OCI-M1 (cell line): Measurements from ENCODE around the gene IP6K1.
"Not testable (repeated sequence)": the region's sequence is repeated elsewhere in the genome, so short reads cannot be mapped to it uniquely, and the experiment has no call there.

Source experiments
- DNase-seq: peaks from one replicate; lab custom pipeline; 2025; lab: John Stamatoyannopoulos, UW

Gene IP6K1

DNA sequence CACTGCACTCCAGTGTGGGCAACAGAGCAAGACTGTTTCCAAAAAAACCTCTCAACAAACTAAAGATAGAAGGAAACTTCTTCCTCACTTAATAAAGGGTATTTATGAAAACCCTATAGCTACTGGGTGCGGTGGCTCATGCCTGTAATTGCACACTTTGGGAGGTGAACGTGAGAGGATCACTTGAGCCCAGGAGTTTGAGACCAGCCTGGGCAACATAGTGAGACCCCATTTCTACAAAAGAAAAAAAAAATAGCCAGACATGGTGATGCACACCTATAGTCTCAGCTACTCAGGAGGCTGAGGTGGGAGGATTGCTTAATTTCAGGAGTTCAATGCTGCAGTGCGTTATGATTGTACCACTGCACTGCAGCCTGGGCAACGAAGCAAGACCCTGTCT lies 22.4 kb downstream of the IP6K1 start:
- DNase-seq, result no peak

DNA sequence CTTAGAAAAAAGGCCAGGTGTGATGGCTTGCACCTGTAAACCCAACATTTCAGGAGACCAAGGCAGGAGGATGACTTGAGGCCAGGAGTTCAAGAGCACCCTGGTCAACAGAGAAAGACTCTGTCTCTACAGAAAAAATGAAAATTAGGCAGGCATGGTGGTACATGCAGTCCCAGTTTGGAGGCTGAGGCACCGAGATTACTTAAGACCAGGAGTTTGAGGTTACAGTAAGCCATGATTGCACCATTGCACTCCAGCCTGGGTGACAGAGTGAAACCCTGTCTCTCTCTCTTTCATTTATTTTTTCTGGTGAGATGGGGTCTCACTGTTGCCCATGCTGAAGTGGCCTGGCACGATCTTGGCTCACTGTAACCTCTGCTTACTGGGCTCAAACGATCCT lies 24.7 kb downstream of the IP6K1 start:
- DNase-seq, result no peak

DNA sequence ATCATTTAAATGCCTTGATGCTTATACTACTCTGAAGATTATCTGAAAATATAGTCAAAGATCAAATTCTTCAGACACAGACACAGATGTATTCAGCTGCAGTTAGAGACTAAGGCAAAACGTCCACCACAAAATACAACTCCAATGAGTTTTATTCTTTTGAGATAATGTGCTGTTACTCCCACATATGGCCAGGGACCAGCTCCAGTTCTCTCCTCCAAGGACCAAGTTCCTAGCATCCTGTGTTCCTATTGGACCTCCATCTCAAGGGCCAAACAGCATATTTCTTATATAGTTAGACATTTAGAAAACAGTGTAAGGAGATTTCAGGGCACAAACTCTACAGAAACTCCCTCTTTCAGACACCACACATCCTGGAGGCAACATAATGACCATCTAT lies 27.1 kb downstream of the IP6K1 start:
- no peak for DNase-seq

DNA sequence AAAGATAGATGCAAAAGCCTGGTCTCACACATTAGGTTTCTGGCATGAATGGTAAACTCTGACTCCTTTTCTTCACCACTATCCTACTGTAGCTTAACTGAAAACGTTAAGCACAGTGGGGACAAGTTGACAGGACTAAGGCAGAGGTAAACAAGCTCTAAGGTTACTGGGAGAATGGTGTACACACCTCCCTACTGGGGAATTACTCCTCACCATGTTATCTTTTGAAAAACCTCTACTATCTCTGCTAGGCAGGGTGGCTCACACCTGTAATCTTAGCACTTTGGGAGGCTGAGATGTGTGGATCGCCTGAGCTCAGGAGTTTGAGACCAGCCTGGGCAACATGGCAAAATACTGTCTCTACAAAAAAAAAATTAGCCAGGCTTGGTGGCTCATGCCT lies 29.1 kb downstream of the IP6K1 start:
- no peak for DNase-seq

DNA sequence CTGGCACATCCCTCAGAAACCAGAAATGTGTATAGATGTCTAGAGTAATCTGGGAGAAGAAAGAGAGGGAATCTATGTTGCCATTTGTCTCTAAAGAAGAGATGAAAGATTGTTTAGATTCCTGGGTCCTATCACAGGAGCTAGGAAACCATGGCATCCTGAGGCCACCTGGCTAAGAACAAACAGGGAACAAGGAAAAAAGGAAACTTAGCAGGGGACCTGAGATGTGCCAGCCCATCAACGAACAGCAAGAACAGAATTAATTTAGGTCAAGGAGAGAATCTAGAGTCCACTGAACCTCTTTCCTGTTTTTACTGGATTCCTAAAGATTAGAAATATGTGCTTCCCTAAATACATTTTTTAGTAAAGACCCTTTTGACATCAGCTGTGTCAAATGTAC lies 30.3 kb downstream of the IP6K1 start:
- DNase-seq, result no peak

DNA sequence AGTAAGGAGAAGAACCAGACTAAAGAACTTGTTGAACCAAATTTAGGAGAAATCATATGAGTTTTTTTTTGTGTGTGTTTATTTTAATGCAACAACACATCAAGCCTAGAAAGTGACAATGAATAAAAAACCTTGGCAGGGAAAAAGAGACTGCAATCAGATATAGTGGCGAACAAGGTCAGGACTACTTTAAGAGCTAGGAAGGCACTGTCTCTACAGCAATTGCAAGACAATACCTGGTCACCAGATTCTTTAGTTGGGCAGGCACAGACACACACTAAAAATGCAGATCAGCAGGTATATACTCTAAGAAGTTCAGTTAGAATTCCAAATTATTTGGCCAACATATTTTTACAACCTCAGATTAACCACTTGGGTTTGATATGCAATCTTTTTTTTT lies 31.8 kb downstream of the IP6K1 start:
- no peak for DNase-seq

DNA sequence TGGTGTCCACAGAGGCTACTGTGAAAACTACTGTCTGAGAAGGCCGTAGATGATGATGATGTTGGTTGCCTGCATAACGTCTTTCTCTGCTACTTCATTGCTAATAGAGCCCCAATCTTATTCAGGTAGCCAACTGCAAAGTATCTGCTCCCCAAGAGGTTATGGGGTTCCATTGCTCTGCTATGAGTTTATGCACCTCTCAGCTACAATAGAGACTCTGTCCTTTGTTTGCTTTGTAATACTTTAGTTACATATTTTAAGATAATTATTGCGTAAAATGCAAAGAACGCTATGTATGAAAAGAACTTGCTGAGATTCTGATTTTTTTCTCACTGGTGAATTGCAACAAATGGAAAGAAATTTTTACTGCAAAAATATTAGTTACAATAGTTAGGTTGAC lies 34.8 kb downstream of the IP6K1 start:
- DNase-seq, result no peak

DNA sequence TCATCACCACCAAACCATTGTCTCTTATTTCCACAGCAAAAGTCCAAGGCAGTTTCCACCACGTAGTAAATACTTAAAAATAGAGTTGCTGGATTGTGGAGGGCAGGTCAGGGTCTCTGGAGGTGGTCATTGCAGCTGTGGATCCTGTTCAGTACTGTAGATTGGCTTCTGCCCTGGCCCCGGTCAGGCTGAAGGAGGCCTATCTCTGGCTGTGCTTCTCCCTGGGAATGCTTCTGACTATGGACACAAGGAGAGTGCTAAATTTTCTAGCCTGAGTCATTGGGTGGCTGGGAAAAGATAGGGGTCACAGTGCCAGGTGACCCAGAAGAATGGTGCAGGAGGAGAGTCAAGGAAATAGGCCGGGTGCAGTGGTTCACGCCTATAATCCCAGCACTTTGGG lies 36.3 kb downstream of the IP6K1 start:
- no peak for DNase-seq

DNA sequence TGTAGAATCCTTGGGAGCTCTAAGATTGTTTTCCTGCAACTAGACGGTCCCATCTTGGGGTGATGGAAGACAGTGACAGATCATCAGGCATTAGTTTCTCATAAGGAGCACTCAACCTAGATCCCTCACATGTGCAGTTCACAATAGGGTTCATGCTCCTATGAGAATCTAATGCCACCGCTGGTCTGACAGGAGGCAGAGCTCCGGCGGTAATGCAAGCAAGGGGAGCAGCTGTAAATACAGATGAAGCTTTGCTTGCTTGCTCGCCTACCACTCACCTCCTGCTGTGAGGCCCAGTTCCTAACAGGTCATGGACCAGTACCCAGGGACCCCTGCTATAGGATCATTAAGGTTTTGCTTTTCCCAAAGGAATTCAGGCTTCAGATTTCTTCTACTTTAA lies 37.5 kb downstream of the IP6K1 start:
- not testable (repeated sequence) for DNase-seq

DNA sequence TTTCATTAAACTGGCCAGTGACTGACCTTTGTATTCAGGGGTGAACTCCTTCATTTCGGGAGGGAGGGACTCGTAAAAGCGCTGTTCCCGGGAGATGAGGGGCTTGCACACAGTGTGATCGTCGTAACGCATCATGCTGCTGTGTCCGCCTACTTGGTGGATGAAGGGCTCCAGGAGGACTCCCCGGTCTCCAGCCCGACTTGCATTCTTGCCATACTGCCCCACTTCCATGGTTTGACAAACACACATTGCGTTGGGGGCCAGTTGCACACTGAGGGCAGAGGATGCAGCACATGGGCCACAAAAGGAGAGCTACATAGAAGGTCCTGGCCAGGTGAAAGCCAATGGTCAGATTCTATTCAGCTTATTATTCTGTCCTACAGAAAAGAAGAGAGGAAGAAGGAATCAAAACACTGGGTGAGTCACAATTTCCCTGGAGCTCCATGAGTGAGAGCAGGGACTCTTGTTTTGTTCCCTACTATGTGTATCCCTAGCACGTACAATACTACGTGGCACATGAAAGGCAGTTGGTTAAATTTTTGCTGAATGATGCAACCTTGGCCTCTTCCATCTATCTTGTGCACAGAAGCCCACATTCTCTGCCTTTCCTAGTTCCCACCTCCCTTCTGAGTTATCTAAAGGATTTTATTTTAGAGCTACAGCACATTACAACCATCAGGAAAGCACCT lies 38.4 kb downstream of the IP6K1 start:
- DNase-seq, result no peak

DNA sequence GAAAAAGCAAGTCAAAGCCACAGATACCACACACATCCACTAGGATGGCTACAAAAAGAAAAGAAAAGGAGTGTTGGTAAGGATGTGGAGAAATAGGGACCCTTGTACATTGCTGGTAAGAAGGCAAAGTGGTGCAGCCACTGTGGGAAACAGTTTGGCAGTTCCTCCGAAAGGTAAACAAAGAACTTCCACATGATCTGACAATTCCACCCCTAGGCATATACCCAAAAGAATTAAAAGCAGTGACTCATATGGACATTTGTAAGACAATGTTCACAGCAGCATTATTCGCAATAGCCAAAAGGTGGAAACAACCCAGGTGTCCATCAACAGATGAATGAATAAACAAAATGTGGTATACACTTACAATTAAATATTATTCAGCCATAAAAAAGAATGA lies 40.4 kb downstream of the IP6K1 start:
- no peak for DNase-seq

DNA sequence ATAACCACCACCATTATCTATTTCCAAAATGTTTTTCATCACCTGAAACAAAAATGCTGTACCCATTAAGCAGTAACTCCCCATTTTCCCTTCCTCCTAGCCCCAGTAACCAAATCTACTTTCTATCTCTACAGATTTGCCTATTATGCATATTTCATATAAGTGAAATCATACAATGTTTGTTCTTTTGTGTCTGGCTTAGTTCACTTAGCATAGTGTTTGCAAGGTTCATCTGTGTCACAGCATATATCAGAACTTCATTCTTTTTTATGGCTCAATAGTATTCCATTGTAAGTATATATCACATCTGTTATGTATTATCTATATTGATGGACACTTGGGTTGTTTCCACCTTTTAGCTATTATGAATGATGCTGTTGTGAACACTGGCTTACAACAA lies 45.9 kb downstream of the IP6K1 start:
- no peak for DNase-seq

DNA sequence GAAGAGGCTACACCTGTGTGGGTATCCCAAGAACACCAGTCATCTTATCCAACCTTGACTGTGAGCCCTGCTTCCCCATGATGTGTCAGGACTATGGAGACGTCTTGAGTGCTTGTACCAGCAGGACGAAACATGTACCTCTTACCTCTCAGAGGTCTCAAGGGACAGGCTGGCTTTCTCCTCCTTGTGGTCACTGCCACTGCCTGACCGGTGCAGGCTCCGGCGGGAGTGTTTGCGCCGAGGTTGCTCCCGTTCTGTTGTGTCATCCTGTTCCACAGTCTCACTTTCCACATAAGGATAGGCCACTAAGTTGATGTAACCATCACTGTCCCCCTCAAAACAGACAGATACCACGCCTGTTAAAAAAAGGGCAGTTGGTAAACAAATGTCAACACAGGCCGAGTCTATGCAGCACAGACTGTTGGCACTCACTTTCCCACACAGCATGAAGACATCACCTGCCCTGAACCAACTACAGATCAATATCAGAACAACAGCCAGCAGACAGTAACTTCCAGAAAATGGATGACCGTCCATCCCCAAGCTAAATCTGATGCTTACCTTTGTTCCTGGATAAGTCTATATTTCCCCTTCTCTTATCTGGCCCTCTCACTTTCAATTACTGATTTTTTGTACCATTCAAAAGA lies 48.2 kb downstream of the IP6K1 start:
- no peak for DNase-seq

DNA sequence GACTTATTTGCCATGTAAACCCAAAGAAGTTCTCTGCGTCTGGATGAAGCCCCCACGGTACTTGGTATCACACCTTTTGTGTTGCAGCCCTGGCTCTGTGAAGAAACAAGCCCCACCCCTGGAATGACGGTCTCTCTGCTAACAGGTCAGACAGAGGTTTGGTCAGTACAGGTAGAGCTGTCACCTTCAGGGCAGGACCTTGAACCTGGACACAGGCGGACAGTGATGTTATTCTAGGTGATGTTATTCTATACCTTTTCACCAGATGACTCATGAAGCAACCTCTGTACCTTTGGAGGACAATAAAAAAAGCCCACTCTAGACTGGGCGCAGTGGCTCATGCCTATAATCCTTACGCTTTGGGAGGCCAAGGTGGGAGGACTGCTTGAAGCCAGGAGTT lies 51.6 kb downstream of the IP6K1 start:
- DNase-seq, result no peak

DNA sequence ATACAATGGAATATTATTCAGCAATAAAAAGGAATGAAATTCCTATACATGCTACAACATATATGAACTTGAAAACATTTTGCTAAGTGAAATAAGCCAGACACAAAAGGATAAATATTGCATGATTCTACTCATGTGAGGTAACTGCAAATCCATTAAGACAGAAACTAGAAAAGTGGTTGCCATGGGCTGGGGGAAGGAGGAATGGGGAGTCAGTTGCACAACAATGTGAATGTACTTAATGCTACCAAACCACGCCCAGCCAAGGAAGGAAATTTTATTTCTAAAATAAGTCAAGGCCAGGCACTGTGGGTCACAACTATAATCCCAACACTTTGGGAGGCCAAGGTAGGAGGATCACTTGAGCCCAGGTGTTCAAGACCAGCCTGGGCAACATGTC lies 52.8 kb downstream of the IP6K1 start:
- DNase-seq, result no peak

DNA sequence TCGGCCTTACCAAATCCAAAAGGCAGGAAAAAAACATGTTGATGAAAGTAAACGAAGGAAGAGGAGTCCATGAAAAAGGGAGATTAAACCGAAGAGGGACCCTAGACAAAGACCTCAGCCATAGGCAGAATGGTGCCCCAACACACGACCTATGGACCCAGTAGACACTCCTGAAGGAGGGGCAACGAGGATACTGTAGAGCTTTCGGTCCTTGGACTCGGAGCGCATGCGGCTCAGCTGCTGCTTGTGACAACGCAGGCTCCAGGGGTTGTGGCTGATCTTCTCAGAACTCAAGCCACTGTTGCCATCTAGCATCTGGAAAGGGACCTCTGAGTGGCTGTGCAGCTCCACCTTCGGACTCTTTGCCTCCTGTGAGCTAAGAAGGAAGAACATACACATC lies 53.7 kb downstream of the IP6K1 start:
- DNase-seq, result no peak

DNA sequence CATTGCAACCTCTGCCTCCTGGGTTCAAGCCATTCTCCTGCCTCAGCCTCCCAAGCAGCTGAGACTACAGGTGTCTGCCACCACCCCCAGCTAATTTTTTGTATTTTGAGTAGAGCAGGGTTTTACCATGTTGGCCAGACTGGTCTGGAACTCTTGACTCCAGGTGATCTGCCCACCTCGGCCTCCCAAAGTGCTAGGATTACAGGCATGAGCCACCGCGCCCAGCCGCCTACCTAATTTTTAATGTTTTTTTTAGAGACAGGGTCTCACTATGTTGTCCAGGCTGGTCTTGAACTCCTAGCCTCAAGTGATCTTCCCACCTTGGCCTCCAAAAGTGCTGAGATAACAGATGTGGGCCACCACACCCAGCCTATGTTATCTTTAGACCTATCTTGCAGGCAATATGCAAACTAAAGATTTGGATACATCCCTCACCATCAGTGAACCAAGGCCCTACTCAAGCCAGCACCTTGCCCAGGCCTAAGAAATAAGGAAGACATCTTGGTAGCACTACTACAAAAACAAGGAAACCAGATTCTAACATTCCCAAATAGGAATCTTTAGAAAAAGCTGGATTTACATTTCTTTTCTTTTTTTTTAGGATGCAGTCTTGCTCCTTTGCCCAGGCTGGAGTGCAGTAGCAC lies 56.3 kb downstream of the IP6K1 start:
- DNase-seq, result no peak

DNA sequence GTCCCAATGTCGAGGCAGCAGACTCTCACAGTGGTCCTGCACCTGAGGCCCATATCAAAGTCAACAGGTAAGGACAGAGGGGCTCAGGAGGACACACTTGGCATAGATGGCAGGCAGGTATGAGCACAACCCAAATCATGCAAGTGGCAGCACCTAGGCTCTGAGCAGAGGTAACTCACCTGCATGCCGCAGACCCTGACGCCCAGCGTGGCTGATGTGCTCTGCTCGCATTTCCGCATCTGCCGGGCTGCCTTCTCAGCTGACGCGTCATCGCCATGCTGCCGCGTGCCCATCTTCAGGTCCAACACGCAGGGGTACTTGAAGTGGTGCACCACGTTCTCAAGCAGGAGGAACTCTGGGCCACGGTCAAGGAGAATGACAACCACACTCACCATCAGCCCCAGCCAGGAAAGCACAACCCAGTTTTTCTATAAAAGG lies 58.4 kb downstream of the IP6K1 start:
- DNase-seq, result no peak

DNA sequence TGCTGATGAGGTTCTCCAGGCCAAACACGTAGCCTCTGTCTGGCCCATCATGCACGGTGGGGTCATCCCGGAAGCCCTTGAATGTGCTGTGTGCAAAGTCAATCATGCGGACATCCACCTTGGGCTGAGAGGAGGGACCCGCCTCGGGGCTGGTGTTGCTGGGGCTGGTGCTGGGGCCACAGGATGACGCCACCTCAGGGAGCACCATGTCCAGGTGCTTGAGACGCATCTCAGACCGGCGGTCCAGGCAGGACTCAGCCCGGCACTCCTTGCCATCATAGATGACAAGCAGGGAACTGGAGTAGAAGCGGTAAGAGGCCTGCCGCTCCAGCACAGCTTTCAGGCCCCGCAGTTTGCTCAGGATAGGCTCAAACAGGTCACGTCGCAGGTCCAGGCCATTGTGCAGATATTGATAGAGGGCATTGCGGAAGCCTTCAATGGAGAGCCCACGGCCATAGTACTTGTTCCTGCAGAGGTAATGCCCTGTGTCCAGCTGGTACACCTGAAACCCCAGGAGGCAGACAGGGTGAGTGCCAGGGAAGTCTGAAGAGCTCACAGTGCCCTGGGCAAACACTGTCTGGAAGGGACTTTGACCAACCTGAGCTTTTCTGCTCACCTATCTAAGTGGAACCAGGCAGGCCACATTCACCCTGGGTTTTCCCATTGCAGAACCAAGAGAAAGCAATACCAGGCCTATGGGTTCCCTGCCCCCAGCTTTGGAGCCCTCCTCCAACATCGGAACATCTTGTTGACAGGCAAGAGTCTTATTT lies 59.0 kb downstream of the IP6K1 start:
- DNase-seq, result no peak

DNA sequence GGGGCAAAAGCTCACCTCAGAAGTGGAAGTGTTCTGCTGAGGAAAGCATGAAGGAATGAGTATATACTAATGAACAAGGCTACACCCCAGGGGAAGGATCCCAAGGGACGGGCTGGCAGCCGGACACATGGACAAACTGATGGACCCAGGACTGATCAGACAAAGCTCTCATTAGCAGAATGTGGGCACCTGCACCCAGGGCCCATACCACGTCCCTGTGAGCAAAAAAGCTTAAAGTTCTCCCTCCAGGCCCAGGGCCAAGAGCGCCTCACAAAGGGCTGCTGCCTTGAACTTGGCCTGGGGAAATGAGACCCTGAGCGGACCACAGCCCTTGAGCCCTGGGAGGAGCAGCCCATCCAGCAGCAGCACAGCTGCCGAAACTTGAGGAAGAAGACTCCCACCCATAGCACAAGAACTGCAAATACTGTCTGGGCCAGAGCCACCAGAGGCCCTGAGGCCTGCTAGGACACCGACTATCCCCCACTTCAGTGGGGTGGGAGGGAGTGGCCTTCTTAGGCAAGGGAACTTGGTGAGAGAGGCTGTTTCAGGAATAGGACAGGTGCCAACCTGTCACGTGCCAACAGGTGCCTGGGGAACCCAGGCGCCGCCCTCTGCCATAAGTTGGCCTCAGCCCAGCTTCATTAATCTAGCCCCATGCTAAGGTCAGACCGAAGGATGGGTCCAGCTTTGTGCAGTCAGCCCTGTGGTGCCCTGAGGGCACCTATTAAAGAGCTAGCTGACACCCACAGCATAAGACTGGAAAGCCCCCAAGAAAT lies 60.2 kb downstream of the IP6K1 start:
- DNase-seq, result no peak

DNA sequence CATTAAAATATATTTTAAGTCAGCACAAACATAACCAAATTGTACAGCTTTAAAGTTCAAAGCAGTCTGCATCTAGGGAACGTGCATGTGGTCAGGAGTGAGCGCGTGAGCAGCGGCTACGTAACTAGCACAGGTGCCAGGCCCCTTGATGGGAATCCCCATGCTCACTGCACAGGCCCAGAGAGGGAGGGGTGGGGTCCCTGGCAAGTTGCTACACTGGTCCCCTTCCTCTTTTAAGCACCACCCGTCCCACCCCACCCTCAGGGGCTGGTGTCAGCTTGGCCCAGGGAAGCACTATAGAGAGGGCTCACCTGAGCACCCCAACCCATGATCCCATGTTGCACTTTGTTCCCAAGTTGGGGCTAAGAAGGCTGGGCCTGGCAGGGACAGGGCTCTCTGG lies 61.8 kb downstream of the IP6K1 start:
- no peak for DNase-seq
